ENCODE results near the gene LRRC38. TPM values are rescaled to one million over a fixed set of nuclear protein-coding genes. Genes with fewer than 3 reads are reported as not detected.

LRRC38 gene
- total RNA-seq, 1 experiment from 2014 or later: not detected

GRCh38 chr1:13487957-13488356 lies 25.8 kb downstream of the LRRC38 start:
- H3K4me1 Mint-ChIP-seq (ENCODE audit: insufficient read depth, unreplicated experiment): no peaks in the 10 kb centered on the region
- intact Hi-C loops (cut with micrococcal nuclease): no loop called here
- ChIA-PET POLR2A (no interaction called here), CTCF (no interaction called here)
- H3K36me3 Mint-ChIP-seq (ENCODE audit: insufficient read depth, unreplicated experiment): no peaks in the 10 kb centered on the region
- BruUV-seq (replicated peaks): no TSS peak
- no peak for DNase-seq (ENCODE audit: unreplicated experiment)
- no peaks in the 10 kb centered on the region for H3K27me3 Mint-ChIP-seq (ENCODE audit: insufficient read depth, unreplicated experiment)
- H3K27ac Mint-ChIP-seq (ENCODE audit: low read depth, unreplicated experiment): no peak overlapping the region
- no peak for TF ChIP-seq CTCF (IDR thresholded peaks at IDR 0.05; ENCODE audit: unreplicated experiment)
- no peaks in the 10 kb centered on the region for H3K9me3 Mint-ChIP-seq (ENCODE audit: unreplicated experiment)
- H3K4me3 Mint-ChIP-seq (ENCODE audit: unreplicated experiment): no peak overlapping the region

- CTCF ChIA-PET: no interaction called here
- POLR2A ChIA-PET: no interaction called here
- no peak overlapping the region for H3K4me3 Mint-ChIP-seq (ENCODE audit: unreplicated experiment)
- no peak overlapping the region for H3K27ac Mint-ChIP-seq (ENCODE audit: low read depth, unreplicated experiment)
- H3K9me3 Mint-ChIP-seq (ENCODE audit: unreplicated experiment): no peaks in the 10 kb centered on the region
- H3K27me3 Mint-ChIP-seq (ENCODE audit: insufficient read depth, unreplicated experiment): no peaks in the 10 kb centered on the region
- BruUV-seq (replicated peaks): no TSS peak
- no peaks in the 10 kb centered on the region for H3K36me3 Mint-ChIP-seq (ENCODE audit: insufficient read depth, unreplicated experiment)
- DNase-seq (ENCODE audit: unreplicated experiment): no peak
- no peaks in the 10 kb centered on the region for H3K4me1 Mint-ChIP-seq (ENCODE audit: insufficient read depth, unreplicated experiment)
- no peak for TF ChIP-seq CTCF (IDR thresholded peaks at IDR 0.05; ENCODE audit: unreplicated experiment)
- intact Hi-C loops (cut with micrococcal nuclease): no loop called here
These were observed 26.5 kb downstream of the LRRC38 start for GRCh38 chr1:13487143-13487868.

GRCh38 chr1:13483946-13484345 lies 29.9 kb downstream of the LRRC38 start:
- no peak overlapping the region for H3K27ac Mint-ChIP-seq (ENCODE audit: low read depth, unreplicated experiment)
- H3K9me3 Mint-ChIP-seq (ENCODE audit: unreplicated experiment): peaks cover 8% of the 10 kb centered on the region
- intact Hi-C loops (cut with micrococcal nuclease): no loop called here
- ChIA-PET POLR2A (interaction anchor here (0.7 kb wide), 1 partner anchor 54 kb away, joined by 3 read pairs; no protein-coding TSS in a partner anchor), CTCF (interaction anchor here (0.5 to 0.7 kb wide), 3 partner anchors 14 to 59 kb away, joined by 3 to 4 read pairs (median 3); no protein-coding TSS in a partner anchor)
- H3K4me1 Mint-ChIP-seq (ENCODE audit: insufficient read depth, unreplicated experiment): peaks cover 6% of the 10 kb centered on the region
- H3K27me3 Mint-ChIP-seq (ENCODE audit: insufficient read depth, unreplicated experiment): no peaks in the 10 kb centered on the region
- H3K4me3 Mint-ChIP-seq (ENCODE audit: unreplicated experiment): no peak overlapping the region
- TF ChIP-seq CTCF (IDR thresholded peaks at IDR 0.05; ENCODE audit: unreplicated experiment): no peak
- no TSS peak for BruUV-seq (replicated peaks)
- no peak for DNase-seq (ENCODE audit: unreplicated experiment)
- no peaks in the 10 kb centered on the region for H3K36me3 Mint-ChIP-seq (ENCODE audit: insufficient read depth, unreplicated experiment)

- Mint-ChIP-seq H3K9me3 (ENCODE audit: unreplicated experiment) (peaks cover 8% of the 10 kb centered on the region), H3K4me1 (ENCODE audit: insufficient read depth, unreplicated experiment) (peaks cover 6% of the 10 kb centered on the region), H3K27ac (ENCODE audit: low read depth, unreplicated experiment) (no peak overlapping the region), H3K36me3 (ENCODE audit: insufficient read depth, unreplicated experiment) (no peaks in the 10 kb centered on the region), H3K4me3 (ENCODE audit: unreplicated experiment) (no peak overlapping the region), H3K27me3 (ENCODE audit: insufficient read depth, unreplicated experiment) (no peaks in the 10 kb centered on the region)
- no peak for DNase-seq (ENCODE audit: unreplicated experiment)
- no peak for TF ChIP-seq CTCF (IDR thresholded peaks at IDR 0.05; ENCODE audit: unreplicated experiment)
- intact Hi-C loops (cut with micrococcal nuclease): no loop called here
- ChIA-PET CTCF (interaction anchor here (0.5 to 1.7 kb wide), 4 partner anchors 12 to 819 kb away, joined by 3 to 6 read pairs (median 4); no protein-coding TSS in a partner anchor), POLR2A (interaction anchor here (1.1 kb wide), 1 partner anchor 111 kb away, joined by 3 read pairs; no protein-coding TSS in a partner anchor)
- no TSS peak for BruUV-seq (replicated peaks)
These were observed 31.2 kb downstream of the LRRC38 start for GRCh38 chr1:13482600-13482999.
